Endothelial cell of umbilical vein (primary cell): Measurements from ENCODE around the gene CALCR.

Source experiments
- CTCF ChIP-seq, 2 donors: IDR thresholded peaks; 1 replicate in 1 of 2; 2 replicates in 1 of 2; pipeline ENCODE4 v1.5.1; 2011; ENCODE audit warnings: low read length in 2 of 2, mild to moderate bottlenecking in 2 of 2, moderate library complexity in 2 of 2, control low read depth in 1 of 2, inconsistent platforms in 1 of 2, low read depth in 1 of 2; ENCODE audit not compliant: insufficient read depth in 1 of 2; ENCODE audit errors: extremely low read depth in 1 of 2
- EZH2 ChIP-seq: IDR thresholded peaks from 2 replicates; pipeline ENCODE4 v1.6.1; 2012; ENCODE audit warnings: borderline replicate concordance, low read depth, mild to moderate bottlenecking, moderate library complexity, low read length, inconsistent platforms; ENCODE audit not compliant: severe bottlenecking
- JUN ChIP-seq: IDR thresholded peaks from 2 replicates; pipeline ENCODE4 v1.6.1; 2011; ENCODE audit warnings: borderline replicate concordance, low read depth; ENCODE audit not compliant: insufficient read length, insufficient read depth
- MYC ChIP-seq: IDR thresholded peaks from one replicate; pipeline ENCODE4 v1.6.1; 2011; ENCODE audit warnings: mild to moderate bottlenecking, low read depth, low read length
- POLR2A ChIP-seq: IDR thresholded peaks from 2 replicates; pipeline ENCODE4 v1.6.1; 2012; ENCODE audit warnings: low read depth, mild to moderate bottlenecking, control low read depth, low read length
- POLR2AphosphoS5 ChIP-seq: IDR thresholded peaks from 2 replicates; pipeline ENCODE4 v1.6.1; 2012; ENCODE audit warnings: low read depth, mild to moderate bottlenecking, control low read depth, low read length, moderate library complexity; ENCODE audit not compliant: insufficient read depth
- TF ChIP-seq, protein P1 (sequence below): IDR thresholded peaks from 2 replicates; pipeline ENCODE4 v1.6.1; 2011; ENCODE audit not compliant: insufficient read depth, insufficient read length

GRCh38 chr7:93579431-93579830 lies 4.9 kb upstream of the CALCR start:
- TF ChIP-seq CTCF (IDR thresholded peaks at IDR 0.05; ENCODE audit: extremely low read depth in 1 of 2, insufficient read depth in 1 of 2, low read depth in 1 of 2, low read length in 2 of 2) (no peak), EZH2 (no peak), JUN (no peak), MYC (no peak), POLR2A (no peak), POLR2AphosphoS5 (no peak)
- TF ChIP-seq, protein P1, sequence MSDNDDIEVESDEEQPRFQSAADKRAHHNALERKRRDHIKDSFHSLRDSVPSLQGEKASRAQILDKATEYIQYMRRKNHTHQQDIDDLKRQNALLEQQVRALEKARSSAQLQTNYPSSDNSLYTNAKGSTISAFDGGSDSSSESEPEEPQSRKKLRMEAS, result no peak
